Activated CD8-positive, alpha-beta memory T cell treated with anti-CD3 and anti-CD28 coated beads for 36 hours (primary cell): Measurements from ENCODE around the gene GRID1. TPM values are rescaled to one million over a fixed set of nuclear protein-coding genes. Genes with fewer than 3 reads are reported as not detected.
"Not testable (repeated sequence)": the region's sequence is repeated elsewhere in the genome, so short reads cannot be mapped to it uniquely, and the experiment has no call there.

Experiments used
- CTCF ChIA-PET: fragments of 350-600 bp; sonication (Branson Sonifier 250); formaldehyde crosslinking; loops from one replicate; lab custom pipeline; 2021; ENCODE audit warnings: antibody characterized with exemption; lab: Charles Lee
- POLR2A ChIA-PET: fragments of 350-600 bp; sonication (Branson Sonifier 250); formaldehyde crosslinking; loops from one replicate; lab custom pipeline; 2021; ENCODE audit warnings: antibody characterized with exemption; lab: Charles Lee
- total RNA-seq, 2 experiments: library from RNA; stranded (reverse); gene quantifications; one replicate each; pipeline ENCODE4 v1.2.3, GENCODE V29; 2021

GRID1 gene
- total RNA-seq, 2 experiments from 2014 or later: not detected

GRCh38 chr10:86037096-86037495 is 329.5 kb downstream of the GRID1 start:
- CTCF ChIA-PET: no interaction called here

GRCh38 chr10:86036544-86036831 is 330.1 kb downstream of the GRID1 start:
- POLR2A ChIA-PET: no interaction called here
- CTCF ChIA-PET: no interaction called here

More at GRCh38 chr10:86037096-86037495, 329.5 kb downstream of the GRID1 start:
- POLR2A ChIA-PET: no interaction called here

- POLR2A ChIA-PET: no interaction called here
- CTCF ChIA-PET: no interaction called here
Observed at GRCh38 chr10:86035791-86036543, 330.6 kb downstream of the GRID1 start.

- POLR2A ChIA-PET: no interaction called here
- CTCF ChIA-PET: no interaction called here
Observed at GRCh38 chr10:86034710-86035109, 331.9 kb downstream of the GRID1 start.

- ChIA-PET POLR2A (no interaction called here), CTCF (no interaction called here)
Observed at GRCh38 chr10:86033581-86033980, 333.0 kb downstream of the GRID1 start.

- CTCF ChIA-PET, POLR2A ChIA-PET: not testable (repeated sequence)
Observed at GRCh38 chr10:86032087-86032486, 334.5 kb downstream of the GRID1 start.

GRCh38 chr10:86030312-86030711 is 336.3 kb downstream of the GRID1 start:
- CTCF ChIA-PET: no interaction called here
- POLR2A ChIA-PET: no interaction called here

- ChIA-PET CTCF (no interaction called here), POLR2A (no interaction called here)
Observed at GRCh38 chr10:86027346-86027745, 339.2 kb downstream of the GRID1 start.

GRCh38 chr10:86025509-86025908 is 341.1 kb downstream of the GRID1 start:
- CTCF ChIA-PET: no interaction called here
- POLR2A ChIA-PET: no interaction called here

GRCh38 chr10:86024281-86025041 is 342.1 kb downstream of the GRID1 start:
- POLR2A ChIA-PET: no interaction called here
- CTCF ChIA-PET: no interaction called here

GRCh38 chr10:86023931-86024280 is 342.7 kb downstream of the GRID1 start:
- ChIA-PET POLR2A (no interaction called here), CTCF (no interaction called here)

GRCh38 chr10:86023336-86023735 is 343.3 kb downstream of the GRID1 start:
- CTCF ChIA-PET: no interaction called here
- POLR2A ChIA-PET: no interaction called here

- ChIA-PET CTCF (no interaction called here), POLR2A (no interaction called here)
Observed at GRCh38 chr10:86022906-86023305, 343.7 kb downstream of the GRID1 start.

GRCh38 chr10:86020134-86020533 is 346.5 kb downstream of the GRID1 start:
- ChIA-PET CTCF (no interaction called here), POLR2A (no interaction called here)

GRCh38 chr10:86019141-86019540 is 347.5 kb downstream of the GRID1 start:
- POLR2A ChIA-PET: no interaction called here

GRCh38 chr10:86018735-86019058 is 347.9 kb downstream of the GRID1 start:
- CTCF ChIA-PET: no interaction called here

More at GRCh38 chr10:86019141-86019540, 347.5 kb downstream of the GRID1 start:
- CTCF ChIA-PET: no interaction called here

GRCh38 chr10:86017841-86018734 is 348.5 kb downstream of the GRID1 start:
- ChIA-PET POLR2A (no interaction called here), CTCF (no interaction called here)

More at GRCh38 chr10:86018735-86019058, 347.9 kb downstream of the GRID1 start:
- POLR2A ChIA-PET: no interaction called here

GRCh38 chr10:86013568-86013967 is 353.0 kb downstream of the GRID1 start:
- CTCF ChIA-PET: no interaction called here
- POLR2A ChIA-PET: no interaction called here

GRCh38 chr10:86007171-86007570 is 359.4 kb downstream of the GRID1 start:
- POLR2A ChIA-PET: no interaction called here
- CTCF ChIA-PET: no interaction called here

GRCh38 chr10:86004337-86004736 is 362.3 kb downstream of the GRID1 start:
- POLR2A ChIA-PET: no interaction called here
- CTCF ChIA-PET: no interaction called here
